GM12878 (cell line): Measurements from ENCODE around the gene AFAP1. TPM values are rescaled to one million over a fixed set of nuclear protein-coding genes. Genes with fewer than 3 reads are reported as not detected.

Experiments
- ATAC-seq: fragments of 200-7000 bp; cut with Tn5 transposase; 3 replicates; pipeline ENCODE4 v1.9.1; 2020; ENCODE audit warnings: mild to moderate bottlenecking, moderate library complexity
- BruUV-seq: library from RNA; stranded (reverse); fragments of 400-500 nt; replicated peaks from 2 replicates; lab custom pipeline; 2021; lab: Mats Ljungman, UMichigan
- CTCF ChIA-PET: fragments of 300-600 bp; sonication (Branson Sonifier 250); formaldehyde crosslinking; extraction: SDS; loops from one replicate; lab custom pipeline; 2021; ENCODE audit warnings: inconsistent platforms; lab: Yijun Ruan, JAX
- POLR2A ChIA-PET: fragments of 350-600 bp; formaldehyde crosslinking; extraction: SDS; loops from one replicate; lab custom pipeline; 2021; ENCODE audit warnings: inconsistent platforms; lab: Charles Lee
- RAD21 ChIA-PET: fragments of 300-600 bp; sonication (Branson Sonifier 250); formaldehyde crosslinking; loops from one replicate; lab custom pipeline; 2023; ENCODE audit warnings: antibody characterized with exemption; ENCODE audit not compliant: unreplicated experiment; lab: Charles Lee
- SMC1A ChIA-PET: fragments of 300-600 bp; sonication (Branson Sonifier 250); formaldehyde crosslinking; loops from one replicate; lab custom pipeline; 2023; ENCODE audit not compliant: unreplicated experiment, uncharacterized antibody; lab: Charles Lee
- DNase-seq: peaks from one replicate; pipeline ENCODE4 v3.0.0-alpha.2; 2011; ENCODE audit warnings: low read depth, low spot score
- FAIRE-seq: peaks from 3 replicates; lab custom pipeline; 2011; peaks lifted over from hg19 to GRCh38; lab: Jason Lieb, UNC
- H2AFZ ChIP-seq: 2 replicates; pipeline ENCODE4 v1.6.0; 2011; ENCODE audit warnings: low read depth, low read length, control low read depth; ENCODE audit not compliant: control insufficient read depth
- H3K27ac ChIP-seq: 2 replicates; pipeline ENCODE4 v1.5.1; 2011; ENCODE audit warnings: control low read depth; ENCODE audit not compliant: control insufficient read depth, insufficient read depth
- H3K27me3 ChIP-seq, 2 experiments: replicated peaks in 1 of 2; 2 replicates each; pipeline versions ENCODE4 v1.6.0 to v1.6.1; 2011; ENCODE audit warnings: low read length in 1 of 2; ENCODE audit not compliant: control insufficient read depth in 2 of 2, insufficient read depth in 2 of 2
- H3K36me3 ChIP-seq, 2 experiments: 2 replicates each; pipeline ENCODE4 v1.5.1; 2011; ENCODE audit warnings: low read length in 1 of 2; ENCODE audit not compliant: control insufficient read depth in 2 of 2, insufficient read depth in 2 of 2
- H3K4me1 ChIP-seq: 2 replicates; pipeline ENCODE4 v1.6.1; 2011; ENCODE audit warnings: mild to moderate bottlenecking, low read length, moderate library complexity, mixed read lengths; ENCODE audit not compliant: control insufficient read depth, insufficient read depth
- H3K4me2 ChIP-seq: 2 replicates; pipeline ENCODE4 v1.6.0; 2011; ENCODE audit warnings: control low read depth; ENCODE audit not compliant: control insufficient read depth, insufficient read depth
- H3K4me3 ChIP-seq: fragments of 200-600 bp; sonication (generic); 2 replicates; pipeline ENCODE4 v1.5.1; 2016
- H3K79me2 ChIP-seq: 2 replicates; pipeline ENCODE4 v1.6.0; 2011; ENCODE audit warnings: low read length; ENCODE audit not compliant: control insufficient read depth, insufficient read depth
- H3K9ac ChIP-seq: 2 replicates; pipeline ENCODE4 v1.8.0; 2011; ENCODE audit warnings: low read length, control low read depth, mixed read lengths; ENCODE audit not compliant: control insufficient read depth, insufficient read depth
- H3K9me3 ChIP-seq: replicated peaks from 3 replicates; pipeline ENCODE4 v1.5.1; 2011; ENCODE audit warnings: mild to moderate bottlenecking, low read length; ENCODE audit not compliant: control insufficient read depth, insufficient read depth
- H4K20me1 ChIP-seq: 2 replicates; pipeline ENCODE4 v1.6.0; 2011; ENCODE audit not compliant: control insufficient read depth, insufficient read depth
- ATF7 ChIP-seq: fragments of 450-650 bp; IDR thresholded peaks from 2 replicates; pipeline ENCODE4 v1.6.1; 2016; ENCODE audit warnings: low read depth, mild to moderate bottlenecking
- BACH1 ChIP-seq: fragments of 450-650 bp; IDR thresholded peaks from 2 replicates; pipeline ENCODE4 v1.6.1; 2017; ENCODE audit warnings: mild to moderate bottlenecking, borderline replicate concordance
- BCL3 ChIP-seq: IDR thresholded peaks from 2 replicates; pipeline ENCODE4 v1.6.1; 2011; ENCODE audit warnings: borderline replicate concordance, low read depth, mild to moderate bottlenecking, moderate library complexity, low read length; ENCODE audit not compliant: insufficient read depth, poor library complexity, severe bottlenecking
- CREB1 ChIP-seq: IDR thresholded peaks from 2 replicates; pipeline ENCODE4 v1.6.1; 2012; ENCODE audit warnings: low read depth, mild to moderate bottlenecking, inconsistent platforms
- ETV6 ChIP-seq, 2 experiments: fragments of 450-650 bp in 1 of 2; IDR thresholded peaks in 1 of 2; conservative IDR thresholded peaks in 1 of 2; 2 replicates each; pipeline ENCODE4 v1.6.1; 2014; ENCODE audit warnings: antibody characterized with exemption in 1 of 2, borderline replicate concordance in 1 of 2, low read depth in 1 of 2, mild to moderate bottlenecking in 1 of 2, moderate library complexity in 1 of 2
- FOS ChIP-seq: IDR thresholded peaks from 3 replicates; pipeline ENCODE4 v1.6.1; 2011; ENCODE audit warnings: borderline replicate concordance; ENCODE audit not compliant: insufficient read length; ENCODE audit errors: extremely low read depth
- RAD21 ChIP-seq: IDR thresholded peaks from 2 replicates; pipeline ENCODE4 v1.6.1; 2011; ENCODE audit warnings: mild to moderate bottlenecking, low read depth, low read length, moderate library complexity; ENCODE audit not compliant: insufficient read depth
- RAD51 ChIP-seq: fragments of 450-650 bp; IDR thresholded peaks from 2 replicates; pipeline ENCODE4 v1.6.1; 2016; ENCODE audit warnings: moderate library complexity, mild to moderate bottlenecking, inconsistent platforms
- RUNX3 ChIP-seq: IDR thresholded peaks from 2 replicates; pipeline ENCODE4 v1.6.1; 2012; ENCODE audit warnings: low read length, inconsistent platforms
- SMAD1 ChIP-seq: fragments of 450-650 bp; IDR thresholded peaks from 2 replicates; pipeline ENCODE4 v1.6.1; 2018; ENCODE audit warnings: mild to moderate bottlenecking, low read depth; ENCODE audit not compliant: partially characterized antibody
- SUZ12 ChIP-seq: fragments of 200-600 bp; sonication (generic); IDR thresholded peaks from one replicate; pipeline ENCODE4 v1.6.1; 2018; ENCODE audit warnings: antibody characterized with exemption, mild to moderate bottlenecking; ENCODE audit not compliant: unreplicated experiment
- YBX1 ChIP-seq: fragments of 450-650 bp; IDR thresholded peaks from 2 replicates; pipeline ENCODE4 v1.6.1; 2016; ENCODE audit warnings: antibody characterized with exemption
- ZNF274 ChIP-seq: IDR thresholded peaks from one replicate; pipeline ENCODE4 v1.8.0; 2011; ENCODE audit not compliant: insufficient read length, insufficient read depth
- WGBS: methylation state at CpG from one replicate; pipeline ENCODE4 v1.1.6; 2016; ENCODE audit warnings: low lambda C conversion rate; ENCODE audit not compliant: insufficient replicate concordance, insufficient coverage; ENCODE audit errors: missing lambda C conversion rate; 5-methylcytosine and 5-hydroxymethylcytosine counted together
- in situ Hi-C: fragments of 300-500 bp; cut with MboI; formaldehyde crosslinking; loops from 9 replicates; pipeline ENCODE4 v1.14.3; 2018; ENCODE audit warnings: mixed read lengths
- intact Hi-C: fragments of 100-400 bp; cut with micrococcal nuclease; formaldehyde crosslinking; loops from one replicate; pipeline ENCODE4 v1.14.2; 2022; ENCODE audit not compliant: unreplicated experiment
- polyA plus RNA-seq, 11 experiments: library from polyadenylated mRNA; depleted of rRNA in 4 of 11; unstranded in 6 of 11; stranded (reverse) in 5 of 11; fragments of >200 nt; fragmentation: Nextera tagmentation in 4 of 11; fragmentation: Illumina TruSeq in 1 of 11; extraction: Ambion mirVana in 4 of 11; extraction: Trizol in 1 of 11; gene quantifications; 1 replicate in 1 of 11; 2 replicates in 10 of 11; pipeline versions ENCODE4 v1.2.1 to v1.2.3, GENCODE V29; 2011 to 2016; ENCODE audit warnings: inconsistent platforms in 2 of 11, missing spikeins in 2 of 11, low read depth in 1 of 11
- total RNA-seq, 4 experiments: library from RNA; depleted of rRNA in 3 of 4; stranded (reverse); fragments of >200 nt in 3 of 4; fragmentation: Illumina TruSeq in 1 of 4; extraction: Trizol in 1 of 4; gene quantifications; 2 replicates each; pipeline versions ENCODE4 v1.2.1 to v1.2.3, GENCODE V29; 2013 to 2021
- TF ChIP-seq, protein P1 (sequence below): IDR thresholded peaks from 2 replicates; pipeline ENCODE4 v1.6.1; 2011; ENCODE audit warnings: low read depth, mild to moderate bottlenecking, low read length, moderate library complexity, borderline replicate concordance; ENCODE audit errors: extremely low read depth
- TF ChIP-seq, protein P2 (sequence below): fragments of 450-650 bp; formaldehyde crosslinking; IDR thresholded peaks from 2 replicates; pipeline ENCODE4 v1.4.0; 2020; ENCODE audit warnings: mild to moderate bottlenecking, moderate library complexity
- TF ChIP-seq, protein P3 (sequence below): IDR thresholded peaks from 2 replicates; pipeline ENCODE4 v1.6.1; 2011; ENCODE audit warnings: borderline replicate concordance, low read depth, mild to moderate bottlenecking, moderate library complexity, mixed read lengths, low read length; ENCODE audit not compliant: insufficient read depth; ENCODE audit errors: extremely low read length

Gene AFAP1
- total and polyA plus RNA-seq, 10 of the 15 experiments (the other 5 are each of a cell fraction or from before 2014, with no cell fraction given) = 0.02 to 0.23 (median 0.09) TPM; not detected in 1

DNA sequence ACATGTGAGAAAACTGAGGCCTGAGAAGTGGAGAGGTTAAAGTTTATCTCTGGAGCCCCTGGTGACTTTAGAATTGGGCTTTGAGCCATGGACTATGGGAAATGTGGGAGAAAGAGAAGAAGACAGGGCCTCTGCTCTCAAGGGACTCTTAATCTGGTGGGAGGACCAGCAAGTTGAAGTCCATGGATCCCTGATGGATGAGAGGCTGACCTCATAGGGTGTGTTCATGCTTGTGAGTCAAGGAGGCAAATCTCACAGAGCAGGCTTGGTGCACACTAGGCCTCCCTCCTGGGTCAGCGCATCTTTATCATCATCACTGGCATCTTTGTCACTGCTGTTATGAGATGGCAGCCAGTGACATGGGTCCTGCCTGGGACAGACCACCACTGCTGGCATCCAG lies 211.9 kb downstream of the AFAP1 start:
- no peaks in the 10 kb centered on the region for H3K79me2 ChIP-seq
- H3K4me3 ChIP-seq = no peak overlapping the region
- no peaks in the 10 kb centered on the region for H3K27me3 ChIP-seq
- no peak overlapping the region for H3K4me2 ChIP-seq
- ChIA-PET SMC1A (no interaction called here), POLR2A (interaction anchor here (0.6 kb wide), 2 partner anchors 661 to 1634 kb away, joined by 4 to 6 read pairs; no protein-coding TSS in a partner anchor), CTCF (no interaction called here), RAD21 (no interaction called here)
- BruUV-seq = no TSS peak
- no peaks in the 10 kb centered on the region for H3K9me3 ChIP-seq
- H3K9ac ChIP-seq = no peak overlapping the region
- no peak for FAIRE-seq
- H4K20me1 ChIP-seq = no peaks in the 10 kb centered on the region
- H2AFZ ChIP-seq = no peak overlapping the region
- no peaks in the 10 kb centered on the region for H3K36me3 ChIP-seq
- in situ Hi-C loops (no loop called here), intact Hi-C loops (no loop called here)
- no peaks in the 10 kb centered on the region for H3K4me1 ChIP-seq
- ATAC-seq = no peak
- no peak overlapping the region for H3K27ac ChIP-seq
- no peak for DNase-seq
- WGBS = 33% methylated on average over 1 of the region's 1 CpG
- TF ChIP-seq SMAD1 (no peak), CREB1 (no peak), ZNF274 (no peak), YBX1 (no peak), BACH1 (no peak), ETV6 (conservative IDR thresholded peaks at IDR 0.05 in 1 of 2, IDR thresholded peaks at IDR 0.05 in 1 of 2; ENCODE audit: borderline replicate concordance in 1 of 2, low read depth in 1 of 2) (no peak), ATF7 (no peak), RUNX3 (no peak), RAD21 (no peak), RAD51 (no peak), FOS (no peak), BCL3 (no peak), SUZ12 (no peak)
- TF ChIP-seq, protein P1, sequence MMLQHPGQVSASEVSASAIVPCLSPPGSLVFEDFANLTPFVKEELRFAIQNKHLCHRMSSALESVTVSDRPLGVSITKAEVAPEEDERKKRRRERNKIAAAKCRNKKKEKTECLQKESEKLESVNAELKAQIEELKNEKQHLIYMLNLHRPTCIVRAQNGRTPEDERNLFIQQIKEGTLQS = no peak
- TF ChIP-seq, protein P2, sequence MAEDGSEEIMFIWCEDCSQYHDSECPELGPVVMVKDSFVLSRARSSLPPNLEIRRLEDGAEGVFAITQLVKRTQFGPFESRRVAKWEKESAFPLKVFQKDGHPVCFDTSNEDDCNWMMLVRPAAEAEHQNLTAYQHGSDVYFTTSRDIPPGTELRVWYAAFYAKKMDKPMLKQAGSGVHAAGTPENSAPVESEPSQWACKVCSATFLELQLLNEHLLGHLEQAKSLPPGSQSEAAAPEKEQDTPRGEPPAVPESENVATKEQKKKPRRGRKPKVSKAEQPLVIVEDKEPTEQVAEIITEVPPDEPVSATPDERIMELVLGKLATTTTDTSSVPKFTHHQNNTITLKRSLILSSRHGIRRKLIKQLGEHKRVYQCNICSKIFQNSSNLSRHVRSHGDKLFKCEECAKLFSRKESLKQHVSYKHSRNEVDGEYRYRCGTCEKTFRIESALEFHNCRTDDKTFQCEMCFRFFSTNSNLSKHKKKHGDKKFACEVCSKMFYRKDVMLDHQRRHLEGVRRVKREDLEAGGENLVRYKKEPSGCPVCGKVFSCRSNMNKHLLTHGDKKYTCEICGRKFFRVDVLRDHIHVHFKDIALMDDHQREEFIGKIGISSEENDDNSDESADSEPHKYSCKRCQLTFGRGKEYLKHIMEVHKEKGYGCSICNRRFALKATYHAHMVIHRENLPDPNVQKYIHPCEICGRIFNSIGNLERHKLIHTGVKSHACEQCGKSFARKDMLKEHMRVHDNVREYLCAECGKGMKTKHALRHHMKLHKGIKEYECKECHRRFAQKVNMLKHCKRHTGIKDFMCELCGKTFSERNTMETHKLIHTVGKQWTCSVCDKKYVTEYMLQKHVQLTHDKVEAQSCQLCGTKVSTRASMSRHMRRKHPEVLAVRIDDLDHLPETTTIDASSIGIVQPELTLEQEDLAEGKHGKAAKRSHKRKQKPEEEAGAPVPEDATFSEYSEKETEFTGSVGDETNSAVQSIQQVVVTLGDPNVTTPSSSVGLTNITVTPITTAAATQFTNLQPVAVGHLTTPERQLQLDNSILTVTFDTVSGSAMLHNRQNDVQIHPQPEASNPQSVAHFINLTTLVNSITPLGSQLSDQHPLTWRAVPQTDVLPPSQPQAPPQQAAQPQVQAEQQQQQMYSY (CRISPR knock-in tag) = no peak
- TF ChIP-seq, protein P3, sequence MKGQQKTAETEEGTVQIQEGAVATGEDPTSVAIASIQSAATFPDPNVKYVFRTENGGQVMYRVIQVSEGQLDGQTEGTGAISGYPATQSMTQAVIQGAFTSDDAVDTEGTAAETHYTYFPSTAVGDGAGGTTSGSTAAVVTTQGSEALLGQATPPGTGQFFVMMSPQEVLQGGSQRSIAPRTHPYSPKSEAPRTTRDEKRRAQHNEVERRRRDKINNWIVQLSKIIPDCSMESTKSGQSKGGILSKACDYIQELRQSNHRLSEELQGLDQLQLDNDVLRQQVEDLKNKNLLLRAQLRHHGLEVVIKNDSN = no peak
